ENCODE measurements around the gene POTED. TPM values are rescaled to one million over a fixed set of nuclear protein-coding genes. Genes with fewer than 3 reads are reported as not detected.
"Not testable (repeated sequence)": the region's sequence is repeated elsewhere in the genome, so short reads cannot be mapped to it uniquely, and the experiment has no call there.

The POTED gene
- total RNA-seq (2021; ENCODE audit: unreplicated experiment) (not detected), Bru-seq, nascent RNA (not detected), BruChase-seq, experiment 1, labeled RNA remaining after a 6-hour chase (not detected), BruChase-seq, experiment 2, labeled RNA remaining after a 2-hour chase (not detected)
- polyA plus RNA-seq (2012) = not detected in 2 replicates
- long read RNA-seq = 0 reads

GRCh38 chr21:13609477-13609876 is at the start of gene POTED:
Gene POTED (plus strand): TSS chr21:13609777. CDS start chr21:13610229, 452 bp downstream.
- BruUV-seq (replicated peaks); intact Hi-C loops (cut with micrococcal nuclease); H3K9ac ChIP-seq (ENCODE audit: low read length); H3K36me3 ChIP-seq (ENCODE audit: control insufficient read depth in 1 of 2, insufficient read depth in 2 of 2, low read length in 2 of 2); H4K20me1 ChIP-seq (ENCODE audit: insufficient read depth); H3K4me3 ChIP-seq (replicated peaks in 1 of 2; ENCODE audit: low read depth in 1 of 2, low read length in 2 of 2); RAD21 ChIA-PET (ENCODE audit: low non-redundant PET in 1 of 2, low total read pairs in 2 of 2, uncharacterized antibody in 2 of 2, unreplicated experiment in 2 of 2); H3K9me2 ChIP-seq (ENCODE audit: insufficient read depth); H3K27ac ChIP-seq (ENCODE audit: low read depth, low read length); H3K4me1 ChIP-seq (ENCODE audit: control insufficient read depth in 1 of 2, insufficient read depth in 2 of 2, low read length in 2 of 2); POLR2A ChIA-PET; H3K4me2 ChIP-seq (ENCODE audit: low read length); H3K9me3 ChIP-seq (ENCODE audit: control insufficient read depth in 1 of 2, insufficient read depth in 1 of 2, low read depth in 1 of 2, low read length in 2 of 2); CTCF ChIA-PET; H3K79me2 ChIP-seq (ENCODE audit: insufficient read depth, low read length); DNase-seq (ENCODE audit: low read depth, low spot score); ATAC-seq; H2AFZ ChIP-seq (ENCODE audit: low read depth, low read length, poor library complexity, severe bottlenecking); H3K27me3 ChIP-seq (ENCODE audit: insufficient read depth, low read length): not testable (repeated sequence)

DNA sequence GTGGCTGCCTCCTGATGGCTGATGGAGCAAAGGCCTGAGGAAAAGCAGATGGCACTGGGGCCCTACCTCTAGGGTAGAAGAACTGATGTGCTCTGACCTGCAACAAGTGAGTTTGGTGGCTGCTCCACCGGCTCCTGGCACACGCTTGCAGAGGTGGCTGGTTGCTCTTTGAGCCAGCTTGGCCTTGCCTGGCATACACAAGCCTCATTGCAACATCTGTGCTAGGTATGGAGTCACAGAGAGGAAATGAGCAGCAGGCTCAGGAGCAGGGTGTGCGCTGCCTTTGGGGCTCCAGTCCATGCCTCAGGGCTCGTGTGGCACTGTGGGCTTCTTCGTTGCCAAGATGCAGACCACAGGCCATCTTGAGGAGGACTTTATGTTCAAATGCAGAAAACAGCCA is 40.5 kb downstream of the POTED start:
- H3K9me2 ChIP-seq (ENCODE audit: insufficient read depth); CTCF ChIA-PET; H3K4me3 ChIP-seq (replicated peaks in 1 of 2; ENCODE audit: low read depth in 1 of 2, low read length in 2 of 2); H3K27me3 ChIP-seq (ENCODE audit: insufficient read depth, low read length); DNase-seq (ENCODE audit: low read depth, low spot score); H3K9me3 ChIP-seq (ENCODE audit: control insufficient read depth in 1 of 2, insufficient read depth in 1 of 2, low read depth in 1 of 2, low read length in 2 of 2); BruUV-seq (replicated peaks); H3K9ac ChIP-seq (ENCODE audit: low read length); H3K79me2 ChIP-seq (ENCODE audit: insufficient read depth, low read length); H3K4me1 ChIP-seq (ENCODE audit: control insufficient read depth in 1 of 2, insufficient read depth in 2 of 2, low read length in 2 of 2); H3K27ac ChIP-seq (ENCODE audit: low read depth, low read length); H3K36me3 ChIP-seq (ENCODE audit: control insufficient read depth in 1 of 2, insufficient read depth in 2 of 2, low read length in 2 of 2); intact Hi-C loops (cut with micrococcal nuclease); H3K4me2 ChIP-seq (ENCODE audit: low read length); RAD21 ChIA-PET (ENCODE audit: low non-redundant PET in 1 of 2, low total read pairs in 2 of 2, uncharacterized antibody in 2 of 2, unreplicated experiment in 2 of 2); H4K20me1 ChIP-seq (ENCODE audit: insufficient read depth); POLR2A ChIA-PET; ATAC-seq; H2AFZ ChIP-seq (ENCODE audit: low read depth, low read length, poor library complexity, severe bottlenecking): not testable (repeated sequence)

DNA sequence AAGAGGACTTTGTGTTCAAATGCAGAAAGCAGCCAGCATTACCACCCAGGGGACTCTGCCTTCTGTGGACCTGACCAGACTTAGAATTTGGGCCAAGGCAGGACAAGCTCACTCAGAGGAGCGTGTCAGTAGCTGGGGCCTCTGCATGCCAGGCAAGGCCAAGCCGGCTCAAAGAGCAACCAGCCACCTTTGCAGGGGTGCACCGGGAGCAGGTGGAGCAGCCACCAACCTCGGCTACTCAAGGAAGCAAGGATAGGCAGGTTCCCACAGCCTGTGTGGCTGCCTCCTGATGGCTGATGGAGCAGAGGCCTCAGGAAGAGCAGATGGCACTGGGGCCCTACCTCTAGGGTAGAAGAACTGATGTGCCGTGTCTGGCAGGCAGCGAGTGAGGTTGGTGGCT is 42.2 kb downstream of the POTED start:
- H3K4me1 ChIP-seq (ENCODE audit: control insufficient read depth in 1 of 2, insufficient read depth in 2 of 2, low read length in 2 of 2); intact Hi-C loops (cut with micrococcal nuclease); H2AFZ ChIP-seq (ENCODE audit: low read depth, low read length, poor library complexity, severe bottlenecking); POLR2A ChIA-PET; BruUV-seq (replicated peaks); H3K9me3 ChIP-seq (ENCODE audit: control insufficient read depth in 1 of 2, insufficient read depth in 1 of 2, low read depth in 1 of 2, low read length in 2 of 2); H3K9ac ChIP-seq (ENCODE audit: low read length); H3K27ac ChIP-seq (ENCODE audit: low read depth, low read length); ATAC-seq; H3K4me3 ChIP-seq (replicated peaks in 1 of 2; ENCODE audit: low read depth in 1 of 2, low read length in 2 of 2); H3K4me2 ChIP-seq (ENCODE audit: low read length); RAD21 ChIA-PET (ENCODE audit: low non-redundant PET in 1 of 2, low total read pairs in 2 of 2, uncharacterized antibody in 2 of 2, unreplicated experiment in 2 of 2); H3K36me3 ChIP-seq (ENCODE audit: control insufficient read depth in 1 of 2, insufficient read depth in 2 of 2, low read length in 2 of 2); H3K9me2 ChIP-seq (ENCODE audit: insufficient read depth); CTCF ChIA-PET; H3K27me3 ChIP-seq (ENCODE audit: insufficient read depth, low read length); DNase-seq (ENCODE audit: low read depth, low spot score); H3K79me2 ChIP-seq (ENCODE audit: insufficient read depth, low read length); H4K20me1 ChIP-seq (ENCODE audit: insufficient read depth): not testable (repeated sequence)

Small RNAs within 50 kb of the gene (microRNA-seq; reads per million reads assigned to microRNA genes)
- gene MIR3118-1 (ENCODE audit: borderline number of aligned reads) = not detected
